Epidermal melanocyte (primary cell): ENCODE results near the gene KCNIP4.
"Not testable (repeated sequence)": the region's sequence is repeated elsewhere in the genome, so short reads cannot be mapped to it uniquely, and the experiment has no call there.

Experiments
- DNase-seq: peaks from one replicate; pipeline ENCODE4 v3.0.0; 2011; ENCODE audit warnings: low spot score; ENCODE audit not compliant: insufficient read length

Gene KCNIP4

DNA sequence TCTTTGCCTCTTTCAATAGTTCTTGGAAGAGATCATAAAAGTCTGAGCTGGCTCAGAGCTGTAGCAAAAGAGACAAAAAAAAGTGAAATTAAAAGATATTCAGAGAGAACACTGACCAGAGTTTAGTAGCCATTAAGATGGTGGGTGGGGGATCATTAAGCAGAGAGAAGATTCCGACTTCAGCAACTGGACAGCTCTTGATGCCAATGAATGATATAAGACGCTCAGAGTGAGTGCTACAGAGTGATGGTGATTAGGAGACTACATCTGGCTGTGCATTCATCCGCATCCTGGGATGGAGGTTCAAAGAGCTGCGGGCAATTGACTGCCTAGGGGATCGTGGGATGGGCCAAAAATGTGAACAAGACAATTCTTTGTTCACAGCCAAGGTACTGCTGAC is 1069.8 kb downstream of the KCNIP4 start:
- no peak for DNase-seq

DNA sequence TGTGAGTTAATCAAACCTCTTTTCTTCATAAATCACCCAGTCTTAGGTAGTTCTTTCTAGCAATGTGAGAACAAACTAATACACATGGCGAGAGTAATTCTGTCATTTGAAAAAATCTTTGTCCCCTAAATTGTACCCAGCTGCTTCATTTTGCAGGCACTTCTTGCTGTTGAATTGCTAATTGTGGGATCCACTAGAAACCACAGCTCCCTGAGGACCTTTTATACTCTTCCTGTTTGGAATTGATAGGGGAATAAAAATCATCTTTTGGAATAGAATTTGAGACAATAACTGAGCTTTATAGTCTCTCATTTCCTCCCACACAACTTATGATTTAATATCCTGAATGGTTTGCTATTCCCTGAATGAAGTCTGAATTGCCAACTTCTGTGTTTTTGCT is 1078.1 kb downstream of the KCNIP4 start:
- no peak for DNase-seq

DNA sequence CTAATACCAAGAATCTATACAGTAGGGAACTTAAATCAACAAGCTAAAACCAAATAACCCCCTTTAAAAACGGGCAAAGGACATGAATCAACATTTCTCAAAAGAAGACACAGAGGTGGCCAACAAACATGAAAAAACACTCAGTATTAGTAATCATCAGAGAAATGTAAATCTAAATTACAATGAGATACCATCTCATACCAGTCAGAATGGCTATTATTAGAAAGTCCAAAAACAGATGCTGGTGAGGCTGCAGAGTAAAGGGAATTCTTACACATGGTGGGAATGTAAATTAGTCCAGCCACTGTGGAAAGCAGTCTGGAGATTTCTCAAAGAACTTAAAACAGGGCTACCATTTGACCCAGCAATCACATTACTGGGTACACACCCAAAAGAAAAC is 1080.5 kb downstream of the KCNIP4 start:
- no peak for DNase-seq

DNA sequence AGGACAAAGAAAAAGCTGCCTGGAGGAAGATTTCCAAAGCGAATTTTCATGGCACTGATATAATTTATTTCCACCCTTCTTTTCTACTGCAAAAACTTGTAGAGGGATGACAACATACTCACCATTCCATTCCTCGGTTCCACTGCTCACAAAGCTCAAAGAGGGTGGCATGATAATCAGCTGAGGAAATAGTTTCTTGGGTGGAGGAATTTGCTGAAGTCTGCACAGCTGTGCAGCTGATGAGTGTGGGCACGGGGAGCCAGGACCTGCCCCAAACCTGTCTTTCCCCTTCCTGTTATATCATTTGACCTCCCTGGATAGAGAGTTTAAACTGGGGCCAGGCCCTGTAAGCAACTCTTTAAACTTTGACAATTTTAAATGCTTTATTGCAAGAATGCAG is 1087.7 kb downstream of the KCNIP4 start:
- no peak for DNase-seq

DNA sequence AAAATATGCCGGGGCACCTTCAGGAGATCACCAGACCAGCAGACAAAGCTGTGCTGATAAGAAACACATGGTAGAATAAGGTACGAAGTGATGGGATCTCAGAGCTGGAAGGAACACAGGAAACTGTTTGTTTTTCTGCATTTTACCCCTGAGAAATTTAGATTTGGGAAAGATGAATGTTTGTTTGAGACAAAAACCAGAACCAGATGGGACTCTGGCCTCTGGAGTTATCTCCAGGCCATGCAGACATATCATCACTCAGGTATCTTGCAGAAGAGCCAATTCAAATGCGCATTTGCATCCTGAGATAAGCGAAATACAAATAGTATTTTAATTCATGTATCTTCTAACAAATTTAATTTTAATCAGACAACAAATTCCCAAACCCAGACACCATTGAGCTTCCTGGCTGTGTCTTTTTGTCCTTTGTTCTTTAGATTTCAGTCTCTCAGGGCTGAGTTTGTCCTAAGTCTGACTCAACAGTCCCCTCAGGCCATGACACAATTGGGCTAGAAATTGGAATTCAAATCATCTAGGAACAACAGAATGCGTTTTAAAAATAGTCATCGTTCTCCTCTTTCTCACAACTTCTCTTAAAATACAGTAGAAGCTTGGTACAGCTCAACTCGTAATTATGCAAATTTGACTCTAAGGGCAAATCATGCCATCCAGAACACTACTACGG is 1089.3 kb downstream of the KCNIP4 start:
- no peak for DNase-seq

DNA sequence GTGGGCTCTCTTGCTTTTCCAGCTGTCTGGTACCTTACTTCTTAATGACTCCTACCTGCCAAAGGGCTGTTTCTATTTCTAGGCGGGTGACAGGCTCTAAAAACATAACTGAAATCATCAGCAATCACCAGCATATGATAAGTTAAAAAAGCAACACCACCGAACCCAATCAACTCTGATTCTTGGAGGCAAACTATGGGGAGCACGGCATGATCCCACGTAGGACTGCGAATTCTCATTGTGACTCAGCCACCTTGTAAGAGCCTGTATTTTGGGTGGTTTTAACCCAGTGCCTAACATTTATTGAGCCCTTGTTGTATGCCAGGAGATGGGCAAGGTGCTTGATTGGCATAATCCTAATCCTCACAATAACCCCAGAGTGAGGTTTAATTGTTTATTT is 1091.5 kb downstream of the KCNIP4 start:
- no peak for DNase-seq

DNA sequence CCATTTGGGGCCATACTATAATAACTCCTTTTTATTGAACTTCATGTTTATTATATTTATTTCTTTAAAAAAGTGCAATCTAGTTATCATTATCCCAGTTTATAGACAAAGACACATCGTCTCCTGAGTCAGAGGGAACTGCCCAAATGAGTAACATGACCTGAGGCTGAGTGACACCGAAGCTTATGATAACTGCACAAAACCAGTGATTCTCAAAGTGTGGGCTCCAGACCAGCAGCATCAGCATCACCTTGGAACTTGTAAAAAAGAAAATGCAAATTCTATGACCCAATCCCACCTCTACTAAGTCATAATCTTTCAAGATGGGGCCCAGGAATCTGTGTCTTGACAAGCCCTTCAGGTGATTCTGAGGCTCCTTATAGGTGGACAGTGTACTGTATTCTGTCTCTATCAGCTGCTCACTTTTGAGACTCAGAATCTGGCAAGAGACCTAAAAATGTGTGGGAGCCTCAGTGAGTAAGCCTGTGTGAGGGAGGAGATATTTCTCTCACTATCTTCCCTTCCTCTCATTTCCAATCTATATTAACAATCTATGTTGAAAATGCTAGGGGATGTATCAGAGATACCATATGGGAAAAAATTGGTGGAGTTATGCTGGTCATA is 1101.3 kb downstream of the KCNIP4 start:
- DNase-seq = no peak

DNA sequence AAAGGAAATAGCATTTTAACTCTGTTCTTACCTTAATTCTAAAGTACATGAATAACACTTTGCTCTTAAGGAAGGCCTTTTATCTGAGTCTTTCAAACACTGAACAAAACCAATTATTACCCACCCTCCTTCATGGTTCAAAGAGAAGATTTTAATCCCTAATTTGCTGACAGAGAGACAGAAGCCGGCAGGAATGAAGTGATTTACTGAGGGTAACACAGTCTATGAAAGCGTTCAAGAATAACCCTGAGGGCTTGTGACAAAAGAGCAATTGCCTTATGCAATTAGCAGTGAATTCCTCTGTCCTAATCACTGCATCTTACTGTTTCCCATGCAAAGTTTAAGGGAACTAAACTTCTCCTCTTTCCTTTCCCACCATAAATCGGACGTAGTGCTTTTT is 1104.3 kb downstream of the KCNIP4 start:
- no peak for DNase-seq

DNA sequence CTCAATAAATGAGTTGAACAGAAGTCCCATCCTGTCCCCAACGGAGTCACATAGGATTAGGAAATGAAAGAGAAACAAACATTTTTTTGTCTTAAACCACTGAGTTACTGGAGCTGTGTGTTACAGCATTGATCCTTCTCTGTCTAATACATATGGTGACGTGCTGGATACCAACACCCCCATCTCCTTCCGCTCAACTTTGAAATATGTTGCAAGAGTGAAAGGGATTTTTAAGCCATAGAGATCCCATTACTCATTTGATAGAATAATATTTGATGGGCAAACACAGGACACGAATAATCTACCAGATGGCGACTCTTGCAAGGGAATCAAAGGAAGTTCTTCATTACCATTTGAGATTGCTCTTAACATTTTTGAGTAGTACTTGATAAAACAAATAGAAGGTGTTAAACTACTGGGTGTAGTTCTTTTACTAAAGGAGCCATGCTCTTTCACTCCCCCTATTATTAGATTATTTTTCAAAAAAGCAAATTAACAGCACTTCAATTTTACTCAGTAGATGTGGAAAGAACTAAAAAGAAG is 1107.9 kb downstream of the KCNIP4 start:
- no peak for DNase-seq

DNA sequence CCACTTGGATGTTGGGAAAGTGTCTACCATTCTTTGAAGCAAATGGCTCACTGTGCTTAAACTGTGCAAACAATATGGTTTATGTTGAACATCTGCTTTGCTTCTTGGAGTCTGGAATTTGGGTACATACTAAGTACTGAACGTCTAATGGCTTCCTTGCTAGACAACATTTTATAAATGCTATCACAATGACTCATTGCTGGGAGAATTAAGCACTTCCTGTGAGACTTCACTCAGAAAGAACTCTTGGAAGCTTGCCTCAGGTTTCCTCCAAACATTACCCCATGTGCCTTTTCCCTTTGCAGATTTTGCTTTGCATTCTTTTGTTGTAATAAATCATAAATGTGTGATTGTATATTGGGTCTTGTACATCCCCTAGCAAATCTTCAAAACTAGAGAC is 1108.6 kb downstream of the KCNIP4 start:
- peak; percentile 27 for DNase-seq

DNA sequence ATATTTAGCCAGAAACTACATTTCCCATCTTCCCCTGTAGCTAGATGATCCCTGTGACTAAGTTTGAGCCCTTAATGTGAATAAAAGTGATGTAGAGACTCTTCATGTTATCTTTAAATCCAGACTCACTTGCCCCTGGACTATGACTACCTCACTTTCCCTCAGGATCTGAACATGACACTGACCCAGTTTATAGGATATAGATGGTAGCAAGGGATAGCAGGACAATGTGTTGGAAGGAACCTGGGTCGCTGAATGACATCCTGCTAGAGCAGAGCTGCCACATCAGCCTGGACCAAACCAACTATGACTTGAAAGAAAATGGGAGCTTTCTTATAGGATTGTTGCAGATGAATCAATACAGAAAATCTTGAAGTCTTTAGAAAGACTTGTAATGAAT is 1110.1 kb downstream of the KCNIP4 start:
- DNase-seq = no peak

DNA sequence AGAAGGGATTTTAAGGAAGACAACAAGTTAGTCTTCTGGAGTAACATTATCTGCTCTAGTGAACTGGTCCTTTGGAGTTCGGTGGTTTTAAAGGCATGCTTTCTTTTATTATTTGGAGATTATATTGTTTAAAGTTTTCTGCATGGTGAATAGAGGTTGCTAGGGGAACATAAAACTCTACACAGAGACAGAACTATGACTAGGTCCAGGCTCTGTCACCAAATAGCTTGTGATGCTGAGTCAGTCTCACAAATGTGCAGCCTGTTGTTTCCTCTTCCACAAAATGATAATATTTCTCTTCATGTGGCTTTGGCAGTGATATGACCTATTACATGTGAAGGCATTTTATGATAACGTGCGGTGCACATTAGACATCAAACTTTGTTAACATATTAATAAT is 1115.7 kb downstream of the KCNIP4 start:
- no peak for DNase-seq

DNA sequence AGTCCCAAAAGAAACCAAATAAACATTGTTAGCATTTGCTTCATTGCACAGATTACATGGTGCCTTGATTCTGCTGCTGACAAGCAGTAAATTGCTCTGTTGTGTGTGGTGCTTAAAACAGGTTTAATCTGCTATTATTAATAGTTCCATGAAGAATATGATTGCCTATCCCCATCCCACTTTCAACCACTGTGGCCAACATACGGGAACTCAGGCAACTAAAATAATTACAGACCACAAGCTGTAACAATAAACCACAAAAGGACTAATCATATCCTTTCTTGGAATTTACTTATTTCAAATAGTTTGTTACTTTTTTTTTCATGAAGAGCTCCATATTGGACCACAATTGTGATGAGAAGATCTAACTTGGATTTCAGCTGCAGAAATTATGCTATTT is 1116.8 kb downstream of the KCNIP4 start:
- no peak for DNase-seq

DNA sequence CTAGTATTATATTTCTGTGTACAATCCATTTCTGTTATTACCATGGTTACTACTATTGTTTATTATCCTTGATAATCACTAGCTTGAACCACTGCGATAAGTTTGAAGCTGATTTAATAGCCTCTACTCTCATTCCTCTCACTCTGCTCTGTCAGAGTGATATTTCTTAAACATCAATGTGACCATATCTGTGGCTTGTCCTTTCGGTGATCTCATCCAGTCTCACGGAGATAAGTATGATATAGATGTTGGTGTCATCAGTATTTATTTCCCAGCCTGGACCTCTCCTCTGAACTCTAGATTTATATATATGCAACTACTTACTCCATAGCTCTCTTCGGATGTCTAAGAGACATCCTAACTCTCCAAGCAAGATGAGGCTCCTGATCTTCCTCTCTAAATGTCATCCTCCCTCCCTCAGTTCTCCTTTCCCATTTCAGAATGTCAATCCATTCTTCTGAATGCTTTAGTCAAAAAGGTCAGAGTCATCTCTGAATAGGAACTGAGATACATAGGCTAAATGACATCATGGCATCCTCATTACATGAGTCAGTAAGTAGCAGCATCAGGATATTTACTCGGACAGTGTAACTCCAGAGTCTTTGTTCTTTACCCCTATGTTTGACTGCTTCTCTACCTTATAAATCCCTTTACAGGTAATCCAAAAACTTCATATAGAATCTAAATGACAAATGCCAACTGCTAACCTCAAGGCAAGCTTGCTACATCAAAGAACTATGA is 1118.8 kb downstream of the KCNIP4 start:
- DNase-seq = no peak

DNA sequence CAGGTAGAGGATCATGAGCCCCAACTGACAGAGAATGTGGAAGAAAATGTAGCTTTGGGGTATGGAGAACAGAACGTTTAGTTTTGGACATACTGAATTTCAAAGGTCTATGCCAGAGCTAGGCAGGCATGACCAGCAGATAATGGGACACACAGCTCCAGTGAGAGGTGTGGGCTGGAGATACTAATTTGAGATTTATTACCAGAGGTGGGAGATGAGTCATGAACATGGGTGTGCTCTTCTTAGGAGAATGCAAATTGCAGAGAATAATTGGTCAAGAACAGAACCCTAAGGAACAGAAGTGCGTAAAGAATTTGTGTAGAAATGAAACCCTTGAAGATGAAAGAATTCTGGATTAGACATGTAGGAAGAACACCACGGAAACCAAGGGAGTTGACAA is 1123.1 kb downstream of the KCNIP4 start:
- DNase-seq = no peak

DNA sequence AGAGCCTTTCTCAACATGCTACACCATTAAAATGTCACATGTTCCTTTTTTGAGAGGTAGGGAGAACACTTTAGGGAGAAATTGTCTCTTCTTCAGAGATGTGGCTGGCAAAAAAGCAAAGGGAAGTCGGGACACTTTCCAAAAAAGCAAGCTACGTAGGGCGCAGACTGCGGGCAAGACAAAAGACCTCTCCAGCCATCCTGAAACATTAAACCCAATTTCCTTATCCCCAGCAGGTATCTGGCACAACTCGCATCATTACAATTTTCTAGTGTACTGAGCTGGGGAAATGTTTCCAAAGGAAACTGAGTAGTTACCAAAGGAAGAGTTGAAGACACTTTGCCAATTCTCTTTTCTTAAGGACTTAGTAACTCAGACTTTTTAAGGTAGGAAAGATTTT is 1132.3 kb downstream of the KCNIP4 start:
- DNase-seq = no peak

DNA sequence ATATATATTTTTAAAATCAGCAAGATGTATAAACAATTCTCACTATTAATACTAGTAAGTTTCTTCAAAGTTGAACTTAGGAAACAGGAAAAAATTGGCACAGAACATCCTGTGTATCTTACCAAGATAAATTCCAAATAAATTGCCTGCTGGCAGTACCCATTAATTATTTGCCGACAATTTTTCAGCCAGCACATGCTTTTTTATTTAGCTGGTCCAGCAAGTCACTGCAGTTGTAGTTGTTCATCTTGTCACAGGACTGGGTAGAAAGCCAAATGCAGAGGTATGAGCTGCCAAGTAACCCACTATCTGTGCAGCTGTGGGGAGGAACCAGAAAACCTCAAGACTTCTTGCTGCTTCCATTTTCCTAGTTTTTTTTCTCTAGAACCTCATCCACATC is 1134.9 kb downstream of the KCNIP4 start:
- DNase-seq = no peak

DNA sequence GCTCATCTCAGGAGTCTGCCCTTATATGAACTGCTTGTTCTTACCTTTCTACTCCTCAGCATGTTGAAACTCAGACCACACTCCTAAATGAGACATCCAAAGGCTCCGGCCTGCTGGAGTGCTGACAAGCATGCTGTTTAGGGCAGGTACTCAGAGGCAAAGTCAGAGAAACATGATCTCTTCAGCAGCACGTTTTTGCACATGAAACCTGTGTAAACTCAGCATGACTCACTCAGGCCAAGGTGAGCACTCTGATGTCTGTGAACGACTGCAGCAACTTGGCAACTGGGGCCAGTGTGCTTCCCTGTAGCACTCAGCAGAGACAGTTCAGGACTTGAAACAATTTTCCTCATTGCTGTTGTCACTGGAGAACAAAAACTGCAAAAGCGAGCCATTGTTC is 1138.8 kb downstream of the KCNIP4 start:
- DNase-seq = no peak

DNA sequence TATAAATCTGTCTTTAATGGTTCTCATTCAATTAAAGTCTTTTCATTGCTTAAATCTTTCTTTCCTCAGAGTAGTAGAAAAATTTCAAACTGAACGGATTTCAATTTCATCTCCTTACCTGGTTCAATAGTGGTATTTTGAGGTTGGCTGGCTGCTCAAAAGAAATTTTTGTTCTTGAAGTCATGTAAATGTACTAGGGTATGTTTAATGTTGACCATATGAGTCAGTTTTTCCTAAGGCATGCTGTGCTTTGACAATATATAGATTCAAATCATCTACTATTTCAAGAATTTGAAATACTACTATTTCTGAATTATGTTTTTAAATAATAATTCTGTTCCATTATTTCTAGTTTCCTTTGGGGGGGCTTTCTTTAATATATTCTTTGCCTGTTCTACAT is 1142.9 kb downstream of the KCNIP4 start:
- DNase-seq = no peak

DNA sequence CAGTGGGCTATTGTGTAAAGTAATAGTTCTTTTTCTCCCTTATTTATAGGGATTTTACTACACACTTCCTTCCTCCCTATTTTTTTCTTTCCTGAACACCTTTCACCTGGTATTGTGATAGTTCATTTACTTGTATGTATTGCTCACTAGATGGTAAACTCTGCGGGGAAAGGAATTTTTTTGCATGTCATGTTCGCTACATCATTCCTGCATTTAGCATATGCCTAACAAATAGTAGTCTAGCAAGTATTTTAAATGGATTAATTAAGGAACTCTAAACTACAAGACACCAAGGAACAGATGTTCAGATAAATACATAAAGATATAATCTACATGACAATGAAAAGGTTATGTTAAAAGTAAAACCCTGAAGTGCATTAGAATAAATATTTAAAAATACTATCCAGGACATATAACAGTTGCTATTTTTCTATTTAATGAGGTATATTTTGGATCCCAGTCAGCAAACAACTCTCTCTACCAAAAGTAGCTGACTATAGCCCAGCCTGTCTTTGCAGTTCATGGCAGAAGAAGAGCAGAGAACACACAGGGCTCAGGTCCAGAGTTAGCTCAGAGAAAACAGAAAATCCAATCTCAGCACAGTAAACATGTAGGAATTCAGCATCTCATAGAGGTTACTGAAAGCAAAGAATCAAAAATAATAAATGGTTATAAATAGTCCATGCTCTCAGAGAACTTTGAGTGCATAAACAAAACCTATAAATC is 1160.5 kb downstream of the KCNIP4 start:
- no peak for DNase-seq

DNA sequence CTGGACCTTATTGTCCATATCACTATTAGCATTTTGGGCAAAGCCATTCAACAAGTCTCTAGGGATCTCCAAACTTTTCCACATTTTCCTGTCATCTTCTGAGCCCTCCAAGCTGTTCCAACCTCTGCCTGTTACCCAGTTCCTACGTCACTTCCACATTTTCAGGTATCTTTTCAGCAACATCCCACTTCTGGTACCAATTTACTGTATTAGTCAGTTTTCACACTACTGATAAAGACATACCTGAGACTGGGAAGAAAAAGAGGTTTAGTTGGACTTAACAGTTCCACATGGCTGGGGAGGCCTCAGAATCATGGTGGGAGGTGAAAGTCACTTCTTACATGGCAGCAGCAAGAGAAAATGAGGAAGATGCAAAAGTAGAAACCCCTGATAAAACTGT is 1165.4 kb downstream of the KCNIP4 start:
- DNase-seq = not testable (repeated sequence)

DNA sequence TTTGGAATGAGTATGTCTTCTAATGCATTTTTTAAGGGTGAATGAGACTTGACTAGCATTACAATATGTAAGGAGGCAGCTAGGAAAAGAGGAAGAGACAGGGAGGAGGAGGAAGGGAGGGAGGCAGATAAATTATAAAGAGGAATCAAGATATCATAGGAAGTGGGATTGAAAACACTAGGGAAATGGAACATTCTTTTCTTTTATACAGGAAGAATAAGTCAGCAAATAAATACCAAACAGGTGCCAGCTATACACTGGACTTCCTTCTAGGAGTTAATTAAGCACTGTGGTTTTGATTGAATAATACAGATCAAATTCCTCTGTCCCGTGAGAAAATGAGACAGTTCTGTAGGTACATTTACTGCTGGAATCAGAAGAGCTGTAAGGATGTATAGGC is 1169.7 kb downstream of the KCNIP4 start:
- no peak for DNase-seq
